Measurements from ENCODE around the gene FAM227B.

Gene FAM227B

GRCh38 chr15:49297584-49297983, 323.0 kb downstream of the FAM227B start:
- DNase-seq (ENCODE audit: low read depth in 2 of 2): no peak

- DNase-seq (ENCODE audit: low read depth in 2 of 2): no peak
These were observed 324.4 kb downstream of the FAM227B start for GRCh38 chr15:49296258-49296657.

- DNase-seq (ENCODE audit: low read depth in 2 of 2): no peak
These were observed 326.7 kb downstream of the FAM227B start for GRCh38 chr15:49293941-49294340.

GRCh38 chr15:49290191-49290590, 330.4 kb downstream of the FAM227B start:
- DNase-seq (ENCODE audit: low read depth in 2 of 2): no peak

GRCh38 chr15:49288391-49288790, 332.2 kb downstream of the FAM227B start:
- no peak for DNase-seq (ENCODE audit: low read depth in 2 of 2)

GRCh38 chr15:49287481-49287880, 333.1 kb downstream of the FAM227B start:
- no peak for DNase-seq (ENCODE audit: low read depth in 2 of 2)

- no peak for DNase-seq (ENCODE audit: low read depth in 2 of 2)
These were observed 333.8 kb downstream of the FAM227B start for GRCh38 chr15:49286649-49287404.

- DNase-seq (ENCODE audit: low read depth in 2 of 2): peak; percentile 97
These were observed 338.3 kb downstream of the FAM227B start for GRCh38 chr15:49282366-49282765.

GRCh38 chr15:49279521-49280456, 340.8 kb downstream of the FAM227B start:
- no peak for DNase-seq (ENCODE audit: low read depth in 2 of 2)

GRCh38 chr15:49278751-49279150, 341.9 kb downstream of the FAM227B start:
- no peak for DNase-seq (ENCODE audit: low read depth in 2 of 2)
